K562 (cell line): ENCODE measurements around the gene ASIC1. TPM values are rescaled to one million over a fixed set of nuclear protein-coding genes. Genes with fewer than 3 reads are reported as not detected.
A peak's percentile ranks its signal among the peaks of the same experiment; 100 is the strongest.

Experiments used
- ARID1B ChIP-seq: fragments of 450-650 bp; IDR thresholded peaks from 2 replicates; pipeline ENCODE4 v1.6.1; 2016; ENCODE audit warnings: antibody characterized with exemption, mild to moderate bottlenecking, inconsistent platforms
- CHCHD3 ChIP-seq: fragments of 250-450 bp; sonication (Bioruptor Pico); IDR thresholded peaks from 2 replicates; pipeline ENCODE4 v2.1.2; 2022; ENCODE audit warnings: mild to moderate bottlenecking
- GABPB1 ChIP-seq: sonication (generic); formaldehyde crosslinking; IDR thresholded peaks from 2 replicates; pipeline ENCODE4 v1.8.0; 2022; ENCODE audit warnings: mild to moderate bottlenecking, missing genetic modification reagents
- MED1 ChIP-seq: sonication (generic); formaldehyde crosslinking; IDR thresholded peaks from 2 replicates; pipeline ENCODE4 v1.8.1; 2023; ENCODE audit warnings: missing genetic modification reagents, borderline replicate concordance
- SRSF3 ChIP-seq: fragments of 200-400 bp; formaldehyde crosslinking; IDR thresholded peaks from 2 replicates; pipeline ENCODE4 v1.6.1; 2016; ENCODE audit warnings: mild to moderate bottlenecking, low read length, moderate library complexity; ENCODE audit not compliant: insufficient read depth
- TCF7L2 ChIP-seq: fragments of 150-350 bp; IDR thresholded peaks from 2 replicates; pipeline ENCODE4 v1.6.1; 2016; ENCODE audit warnings: low read depth, mild to moderate bottlenecking, low read length, moderate library complexity
- ZBTB7A ChIP-seq: IDR thresholded peaks from 2 replicates; pipeline ENCODE4 v1.6.1; 2011; ENCODE audit warnings: low read depth, mild to moderate bottlenecking, low read length, moderate library complexity, borderline replicate concordance; ENCODE audit not compliant: control insufficient read depth
- ZFP1 ChIP-seq: fragments of 450-650 bp; formaldehyde crosslinking; IDR thresholded peaks from 2 replicates; pipeline ENCODE4 v1.4.0; 2020; ENCODE audit warnings: mild to moderate bottlenecking, mixed read lengths
- ZNF239 ChIP-seq: fragments of 250-450 bp; sonication (Bioruptor Pico); IDR thresholded peaks from 2 replicates; pipeline ENCODE4 v1.4.0; 2020; ENCODE audit warnings: mild to moderate bottlenecking
- ZNF584 ChIP-seq: fragments of 200-800 bp; sonication (Bioruptor generic); IDR thresholded peaks from 2 replicates; pipeline ENCODE4 v1.6.1; 2016; ENCODE audit warnings: low read depth, mild to moderate bottlenecking, missing genetic modification characterization, missing compliant biosample characterization
- polyA plus RNA-seq, 8 experiments: library from polyadenylated mRNA; depleted of rRNA in 4 of 8; stranded (reverse) in 5 of 8; unstranded in 3 of 8; fragments of >200 nt; fragmentation: Nextera tagmentation in 2 of 8; fragmentation: Illumina TruSeq in 1 of 8; extraction: Ambion mirVana in 2 of 8; extraction: Trizol in 1 of 8; gene quantifications; 2 replicates each; pipeline versions ENCODE4 v1.2.1 to v1.2.3, GENCODE V29; 2011 to 2014; ENCODE audit warnings: inconsistent platforms in 1 of 8, missing spikeins in 1 of 8
- total RNA-seq, 7 experiments: library from RNA; depleted of rRNA in 6 of 7; stranded (reverse); fragments of >200 nt in 6 of 7; fragmentation: Illumina TruSeq in 2 of 7; extraction: Trizol in 2 of 7; gene quantifications; 2 replicates each; pipeline versions ENCODE4 v1.2.1 to v1.2.3, GENCODE V29; 2011 to 2021; ENCODE audit warnings: low replicate concordance in 1 of 7
- TF ChIP-seq, protein P1 (sequence below): fragments of 450-650 bp; IDR thresholded peaks from 2 replicates; pipeline ENCODE4 v1.6.1; 2018; ENCODE audit not compliant: partially characterized antibody
- TF ChIP-seq, protein P2 (sequence below), 2 experiments: fragments of 450-650 bp; IDR thresholded peaks; 2 replicates each; pipeline ENCODE4 v1.6.1; 2016; ENCODE audit warnings: mild to moderate bottlenecking in 2 of 2, borderline replicate concordance in 1 of 2, low read depth in 1 of 2, moderate library complexity in 1 of 2
- TF ChIP-seq, protein P3 (sequence below): fragments of 450-650 bp; IDR thresholded peaks from 2 replicates; pipeline ENCODE4 v1.6.1; 2018; ENCODE audit warnings: mild to moderate bottlenecking, low read depth; ENCODE audit not compliant: partially characterized antibody

Gene ASIC1
- total and polyA plus RNA-seq, 9 of the 15 experiments (the other 6 are each of a cell fraction or from before 2014, with no cell fraction given), result 0.01 to 1.7 (median 0.45) TPM

DNA sequence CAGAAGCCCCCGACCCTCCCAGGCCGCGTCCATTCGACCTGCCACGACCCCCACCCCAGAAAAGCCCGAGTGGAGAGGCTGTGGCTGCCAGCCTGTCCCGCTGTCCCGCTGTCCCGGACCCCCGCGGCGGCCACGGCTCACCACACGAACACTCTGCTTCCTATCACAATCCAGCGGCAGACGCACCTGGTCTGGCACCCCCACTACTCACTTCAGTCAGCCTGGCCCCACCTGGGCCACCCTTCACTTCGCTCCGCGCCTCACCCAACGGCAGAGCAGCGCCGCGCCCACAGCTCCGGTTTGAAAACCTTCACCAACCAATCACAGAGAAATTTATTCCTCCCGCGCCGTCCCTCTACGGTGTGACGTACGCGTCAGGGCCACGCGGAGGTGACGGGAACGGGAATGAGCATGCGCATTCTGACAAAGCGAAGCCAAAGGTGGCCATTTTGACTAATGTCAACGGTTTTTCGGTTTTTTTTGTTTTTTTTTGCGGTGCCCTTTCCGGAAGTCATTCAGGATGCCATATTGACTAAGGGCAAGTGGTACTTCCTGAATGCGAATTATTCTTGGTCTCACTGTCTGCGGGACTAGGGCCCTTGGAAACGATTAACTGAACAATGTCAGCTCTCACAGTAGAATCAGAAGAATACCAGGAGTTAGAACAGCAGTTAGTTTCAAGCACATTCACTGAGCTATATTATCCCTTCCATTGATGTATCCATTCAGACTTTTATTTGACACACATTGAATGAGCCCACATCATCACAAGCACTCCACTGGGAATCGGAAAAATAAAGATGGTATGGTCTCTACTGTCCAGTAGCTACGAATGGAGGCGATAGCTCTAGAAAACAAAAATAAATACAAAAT, 32.0 kb upstream of the ASIC1 start, which contains the start of gene RACGAP1 (continued):
- no peak for TF ChIP-seq ZNF584 (CRISPR knock-in tag)
- TF ChIP-seq, protein P1, sequence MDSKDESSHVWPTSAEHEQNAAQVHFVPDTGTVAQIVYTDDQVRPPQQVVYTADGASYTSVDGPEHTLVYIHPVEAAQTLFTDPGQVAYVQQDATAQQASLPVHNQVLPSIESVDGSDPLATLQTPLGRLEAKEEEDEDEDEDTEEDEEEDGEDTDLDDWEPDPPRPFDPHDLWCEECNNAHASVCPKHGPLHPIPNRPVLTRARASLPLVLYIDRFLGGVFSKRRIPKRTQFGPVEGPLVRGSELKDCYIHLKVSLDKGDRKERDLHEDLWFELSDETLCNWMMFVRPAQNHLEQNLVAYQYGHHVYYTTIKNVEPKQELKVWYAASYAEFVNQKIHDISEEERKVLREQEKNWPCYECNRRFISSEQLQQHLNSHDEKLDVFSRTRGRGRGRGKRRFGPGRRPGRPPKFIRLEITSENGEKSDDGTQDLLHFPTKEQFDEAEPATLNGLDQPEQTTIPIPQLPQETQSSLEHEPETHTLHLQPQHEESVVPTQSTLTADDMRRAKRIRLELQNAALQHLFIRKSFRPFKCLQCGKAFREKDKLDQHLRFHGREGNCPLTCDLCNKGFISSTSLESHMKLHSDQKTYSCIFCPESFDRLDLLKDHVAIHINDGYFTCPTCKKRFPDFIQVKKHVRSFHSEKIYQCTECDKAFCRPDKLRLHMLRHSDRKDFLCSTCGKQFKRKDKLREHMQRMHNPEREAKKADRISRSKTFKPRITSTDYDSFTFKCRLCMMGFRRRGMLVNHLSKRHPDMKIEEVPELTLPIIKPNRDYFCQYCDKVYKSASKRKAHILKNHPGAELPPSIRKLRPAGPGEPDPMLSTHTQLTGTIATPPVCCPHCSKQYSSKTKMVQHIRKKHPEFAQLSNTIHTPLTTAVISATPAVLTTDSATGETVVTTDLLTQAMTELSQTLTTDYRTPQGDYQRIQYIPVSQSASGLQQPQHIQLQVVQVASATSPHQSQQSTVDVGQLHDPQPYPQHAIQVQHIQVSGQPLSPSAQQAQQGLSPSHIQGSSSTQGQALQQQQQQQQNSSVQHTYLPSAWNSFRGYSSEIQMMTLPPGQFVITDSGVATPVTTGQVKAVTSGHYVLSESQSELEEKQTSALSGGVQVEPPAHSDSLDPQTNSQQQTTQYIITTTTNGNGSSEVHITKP, result peak; percentile 48
- no peak for TF ChIP-seq ARID1B
- TF ChIP-seq GABPB1 (CRISPR knock-in tag), result peak; percentile 85
- no peak for TF ChIP-seq CHCHD3 (CRISPR knock-in tag)
- TF ChIP-seq SRSF3, result no peak
- TF ChIP-seq, protein P2, sequence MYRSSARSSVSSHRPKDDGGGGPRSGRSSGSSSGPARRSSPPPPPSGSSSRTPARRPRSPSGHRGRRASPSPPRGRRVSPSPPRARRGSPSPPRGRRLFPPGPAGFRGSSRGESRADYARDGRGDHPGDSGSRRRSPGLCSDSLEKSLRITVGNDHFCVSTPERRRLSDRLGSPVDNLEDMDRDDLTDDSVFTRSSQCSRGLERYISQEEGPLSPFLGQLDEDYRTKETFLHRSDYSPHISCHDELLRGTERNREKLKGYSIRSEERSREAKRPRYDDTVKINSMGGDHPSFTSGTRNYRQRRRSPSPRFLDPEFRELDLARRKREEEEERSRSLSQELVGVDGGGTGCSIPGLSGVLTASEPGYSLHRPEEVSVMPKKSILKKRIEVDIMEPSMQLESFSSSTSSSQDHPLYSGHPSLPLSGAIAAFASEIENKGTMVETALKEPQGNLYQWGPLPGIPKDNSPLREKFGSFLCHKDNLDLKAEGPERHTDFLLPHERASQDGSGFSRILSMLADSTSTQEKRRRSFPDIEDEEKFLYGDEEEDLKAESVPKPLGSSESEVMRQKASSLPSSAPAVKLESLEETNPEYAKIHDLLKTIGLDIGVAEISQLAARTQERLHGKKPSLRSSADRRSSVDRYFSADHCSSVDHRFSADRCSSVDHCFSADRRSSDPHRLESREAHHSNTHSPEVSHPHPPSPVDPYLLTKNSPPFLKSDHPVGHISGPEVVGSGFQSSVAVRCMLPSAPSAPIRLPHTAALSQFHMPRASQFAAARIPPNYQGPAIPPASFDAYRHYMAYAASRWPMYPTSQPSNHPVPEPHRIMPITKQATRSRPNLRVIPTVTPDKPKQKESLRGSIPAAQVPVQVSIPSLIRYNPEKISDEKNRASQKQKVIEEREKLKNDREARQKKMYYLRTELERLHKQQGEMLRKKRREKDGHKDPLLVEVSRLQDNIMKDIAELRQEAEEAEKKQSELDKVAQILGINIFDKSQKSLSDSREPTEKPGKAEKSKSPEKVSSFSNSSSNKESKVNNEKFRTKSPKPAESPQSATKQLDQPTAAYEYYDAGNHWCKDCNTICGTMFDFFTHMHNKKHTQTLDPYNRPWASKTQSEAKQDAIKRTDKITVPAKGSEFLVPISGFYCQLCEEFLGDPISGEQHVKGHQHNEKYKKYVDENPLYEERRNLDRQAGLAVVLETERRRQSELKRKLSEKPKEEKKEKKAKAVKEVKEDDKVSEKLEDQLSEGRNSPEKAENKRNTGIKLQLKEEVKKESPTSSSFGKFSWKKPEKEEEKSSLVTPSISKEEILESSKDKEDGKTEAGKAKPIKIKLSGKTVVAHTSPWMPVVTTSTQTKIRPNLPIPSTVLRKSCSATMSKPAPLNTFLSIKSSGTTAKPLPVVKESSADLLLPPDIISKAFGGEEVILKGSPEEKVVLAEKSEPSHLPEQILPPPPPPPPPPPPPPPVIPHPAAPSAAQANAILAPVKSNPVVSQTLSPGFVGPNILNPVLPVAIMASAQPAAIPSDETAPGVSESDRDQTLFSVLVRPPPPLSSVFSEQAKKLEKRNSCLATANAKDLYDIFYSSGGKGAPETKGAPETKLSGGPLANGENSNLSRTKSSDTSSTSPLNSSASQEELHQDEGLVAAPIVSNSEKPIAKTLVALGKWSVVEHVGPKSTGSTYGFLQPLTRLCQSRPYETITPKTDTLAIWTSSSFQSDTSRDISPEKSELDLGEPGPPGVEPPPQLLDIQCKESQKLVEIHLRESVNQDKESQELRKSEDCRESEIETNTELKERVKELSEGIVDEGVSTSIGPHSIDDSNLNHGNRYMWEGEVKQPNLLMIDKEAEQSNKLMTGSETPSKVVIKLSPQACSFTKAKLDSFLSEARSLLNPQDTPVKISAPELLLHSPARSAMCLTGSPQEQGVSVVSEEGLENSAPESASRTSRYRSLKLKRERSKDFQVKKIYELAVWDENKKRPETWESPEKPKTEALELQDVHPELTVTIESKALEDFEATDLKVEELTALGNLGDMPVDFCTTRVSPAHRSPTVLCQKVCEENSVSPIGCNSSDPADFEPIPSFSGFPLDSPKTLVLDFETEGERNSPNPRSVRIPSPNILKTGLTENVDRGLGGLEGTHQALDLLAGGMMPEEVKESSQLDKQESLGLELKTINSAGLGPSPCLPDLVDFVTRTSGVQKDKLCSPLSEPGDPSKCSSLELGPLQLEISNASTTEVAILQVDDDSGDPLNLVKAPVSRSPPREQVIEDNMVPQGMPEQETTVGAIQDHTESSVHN (IDR thresholded peaks at IDR 0.05; ENCODE audit: borderline replicate concordance in 1 of 2, low read depth in 1 of 2), result no peak
- no peak for TF ChIP-seq TCF7L2
- no peak for TF ChIP-seq MED1 (CRISPR knock-in tag)
- peak; percentile 72; the same call in 1 of the 2 replicates for TF ChIP-seq ZBTB7A
- TF ChIP-seq ZNF239 (CRISPR knock-in tag), result peak; percentile 40; the same call in 1 of the 2 replicates
- no peak for TF ChIP-seq ZFP1 (CRISPR knock-in tag)
- TF ChIP-seq, protein P3, sequence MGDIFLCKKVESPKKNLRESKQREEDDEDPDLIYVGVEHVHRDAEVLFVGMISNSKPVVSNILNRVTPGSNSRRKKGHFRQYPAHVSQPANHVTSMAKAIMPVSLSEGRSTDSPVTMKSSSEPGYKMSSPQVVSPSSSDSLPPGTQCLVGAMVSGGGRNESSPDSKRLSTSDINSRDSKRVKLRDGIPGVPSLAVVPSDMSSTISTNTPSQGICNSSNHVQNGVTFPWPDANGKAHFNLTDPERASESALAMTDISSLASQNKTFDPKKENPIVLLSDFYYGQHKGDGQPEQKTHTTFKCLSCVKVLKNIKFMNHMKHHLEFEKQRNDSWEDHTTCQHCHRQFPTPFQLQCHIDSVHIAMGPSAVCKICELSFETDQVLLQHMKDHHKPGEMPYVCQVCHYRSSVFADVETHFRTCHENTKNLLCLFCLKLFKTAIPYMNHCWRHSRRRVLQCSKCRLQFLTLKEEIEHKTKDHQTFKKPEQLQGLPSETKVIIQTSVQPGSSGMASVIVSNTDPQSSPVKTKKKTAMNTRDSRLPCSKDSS, result no peak
